Uterus (tissue), 2 donors: Measurements from ENCODE around the gene EMX2.

Experiments
- CTCF ChIP-seq, 4 experiments: fragments of 200-600 bp in 2 of 4; fragments of 450-650 bp in 2 of 4; sonication (generic) in 2 of 4; IDR thresholded peaks; one replicate each; pipeline ENCODE4 v1.5.1; 2016 to 2019; ENCODE audit warnings: antibody characterized with exemption in 4 of 4, mild to moderate bottlenecking in 2 of 4, moderate library complexity in 1 of 4
- POLR2A ChIP-seq, 2 donors: fragments of 450-650 bp; IDR thresholded peaks; one replicate each; pipeline ENCODE4 v1.6.1; 2016; ENCODE audit warnings: antibody characterized with exemption in 2 of 2, mild to moderate bottlenecking in 1 of 2, moderate library complexity in 1 of 2

GRCh38 chr10:117546020-117546580 is 3.6 kb downstream of the EMX2 start:
- TF ChIP-seq POLR2A (IDR thresholded peaks at IDR 0.05) (no peak), CTCF (IDR thresholded peaks at IDR 0.05) (no peak)
